ENCODE data around the gene WNT8B.

The WNT8B gene

GRCh38 chr10:100519311-100520051, 56.7 kb downstream of the WNT8B start, which contains the start of gene SEC31B:
TSS of gene SEC31B (minus strand) at chr10:100519861. CDS start at chr10:100516952, 2,909 bp downstream.
- no peak within 1 kb of the TSS for H3K27ac ChIP-seq
- TF ChIP-seq CTCF (conservative IDR thresholded peaks at IDR 0.05): no peak
- no peak for TF ChIP-seq ZFX (IDR thresholded peaks at IDR 0.05)

GRCh38 chr10:100520811-100521210, 58.0 kb downstream of the WNT8B start:
- H3K27ac ChIP-seq: no peak overlapping the region
- no peak for TF ChIP-seq CTCF (conservative IDR thresholded peaks at IDR 0.05)
- TF ChIP-seq ZFX (IDR thresholded peaks at IDR 0.05): no peak

- H3K27ac ChIP-seq: no peak overlapping the region
- TF ChIP-seq CTCF (conservative IDR thresholded peaks at IDR 0.05): no peak
- no peak for TF ChIP-seq ZFX (IDR thresholded peaks at IDR 0.05)
These were observed 59.4 kb downstream of the WNT8B start for GRCh38 chr10:100522107-100522801.

- TF ChIP-seq ZFX (IDR thresholded peaks at IDR 0.05) (no peak), CTCF (conservative IDR thresholded peaks at IDR 0.05) (no peak)
- no peak overlapping the region for H3K27ac ChIP-seq
These were observed 60.1 kb downstream of the WNT8B start for GRCh38 chr10:100522945-100523344.

GRCh38 chr10:100524206-100524605, 61.4 kb downstream of the WNT8B start:
- H3K27ac ChIP-seq: no peak overlapping the region
- TF ChIP-seq ZFX (IDR thresholded peaks at IDR 0.05) (no peak), CTCF (conservative IDR thresholded peaks at IDR 0.05) (no peak)

GRCh38 chr10:100524638-100525037, 61.8 kb downstream of the WNT8B start:
- H3K27ac ChIP-seq: no peak overlapping the region
- TF ChIP-seq CTCF (conservative IDR thresholded peaks at IDR 0.05) (no peak), ZFX (IDR thresholded peaks at IDR 0.05) (no peak)

Measured in C4-2B (cell line).